ENCODE data around the gene TLR3.
"Not testable (repeated sequence)": the region's sequence is repeated elsewhere in the genome, so short reads cannot be mapped to it uniquely, and the experiment has no call there.

The TLR3 gene

DNA sequence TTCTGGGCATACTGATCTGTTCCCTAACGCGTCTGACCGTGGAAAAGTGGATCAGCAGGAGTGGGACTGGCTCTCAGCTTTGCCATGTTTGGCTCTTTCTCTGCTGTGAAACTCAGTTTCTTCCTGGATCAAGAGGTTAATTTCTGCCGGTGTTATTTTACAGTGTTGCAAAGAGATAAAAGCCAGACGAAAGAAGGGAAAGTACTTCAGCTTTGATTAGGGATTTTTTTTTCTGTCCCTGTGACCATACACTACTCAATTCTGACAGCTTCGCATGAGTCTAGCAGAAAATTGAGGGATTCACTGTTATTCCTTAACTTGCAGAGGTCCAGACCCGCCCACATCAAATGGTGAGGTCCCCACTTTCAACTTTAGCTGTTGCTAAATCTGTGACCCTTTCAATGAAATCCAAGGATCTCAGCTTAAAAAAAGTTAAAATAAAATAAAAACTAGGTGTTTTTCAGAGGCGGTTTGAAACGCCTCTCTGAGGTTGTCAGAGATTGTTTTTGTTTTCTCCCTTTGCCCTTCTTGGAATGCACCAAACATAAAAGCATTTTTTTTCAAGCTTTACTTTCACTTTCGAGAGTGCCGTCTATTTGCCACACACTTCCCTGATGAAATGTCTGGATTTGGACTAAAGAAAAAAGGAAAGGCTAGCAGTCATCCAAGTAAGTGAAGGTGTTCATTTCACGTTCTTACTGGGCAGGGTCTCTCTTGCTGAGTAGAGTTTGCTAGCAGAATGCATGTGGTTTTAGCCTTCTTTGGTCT is at the start of gene TLR3:
Gene TLR3, plus strand, starts transcription at position 576 of the 768 bp plus-strand sequence. CDS start 7,464 bp downstream, outside the sequence.
- no peak for DNase-seq (ENCODE audit: low spot score)

DNA sequence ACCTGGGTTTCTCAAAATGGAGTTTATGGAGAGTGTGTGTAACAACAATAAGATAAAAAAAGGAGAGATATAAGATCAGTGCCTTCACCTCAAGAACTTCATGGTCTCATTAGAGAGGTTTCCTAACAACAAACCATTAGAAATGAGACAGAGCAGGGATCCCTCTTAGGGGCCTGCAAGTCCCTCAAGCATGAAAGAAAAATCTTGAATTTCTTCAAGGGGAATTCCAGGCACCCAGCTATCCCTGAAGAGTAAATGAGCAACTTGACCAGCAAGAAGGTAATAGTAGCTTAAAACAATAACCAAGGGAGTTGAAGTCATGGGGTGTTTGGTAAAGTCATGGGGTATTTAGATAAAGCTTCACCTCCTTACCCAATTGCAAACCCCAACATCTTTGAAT is 49.7 kb upstream of the TLR3 start:
- no peak for DNase-seq (ENCODE audit: low spot score)

DNA sequence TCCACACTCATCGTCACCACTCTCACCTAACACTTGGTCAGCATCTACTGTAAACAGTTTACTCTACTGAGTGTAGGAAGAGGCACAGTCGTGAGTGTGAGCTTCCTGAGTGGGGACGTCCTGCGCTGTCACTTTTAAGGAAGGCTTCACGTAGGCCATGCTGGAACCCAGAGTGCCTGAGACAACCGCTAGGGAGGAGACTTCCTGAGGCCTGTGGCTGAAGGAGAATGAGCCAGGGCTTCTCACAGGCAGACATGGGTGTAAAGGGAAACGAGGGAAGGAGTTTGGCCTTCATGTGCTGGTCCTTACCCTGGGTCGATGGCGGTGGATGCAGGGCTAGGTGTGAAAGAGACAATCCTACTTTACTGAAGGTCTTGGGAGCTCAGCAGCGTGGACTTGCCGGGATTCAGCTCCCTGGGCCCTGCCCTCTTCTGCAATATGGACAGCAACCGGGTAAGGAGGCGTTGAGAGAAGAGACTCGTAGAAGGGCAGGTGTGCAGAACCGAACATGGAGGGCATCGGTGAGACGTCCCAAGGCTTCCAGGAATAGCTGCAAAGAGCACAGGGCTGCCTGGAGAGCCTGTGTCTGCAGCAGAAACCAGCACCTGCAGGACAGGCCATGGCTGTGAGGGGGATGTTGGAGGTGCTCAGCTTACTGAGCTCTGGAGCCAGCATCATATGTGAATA is 48.7 kb upstream of the TLR3 start:
- DNase-seq (ENCODE audit: low spot score): no peak

DNA sequence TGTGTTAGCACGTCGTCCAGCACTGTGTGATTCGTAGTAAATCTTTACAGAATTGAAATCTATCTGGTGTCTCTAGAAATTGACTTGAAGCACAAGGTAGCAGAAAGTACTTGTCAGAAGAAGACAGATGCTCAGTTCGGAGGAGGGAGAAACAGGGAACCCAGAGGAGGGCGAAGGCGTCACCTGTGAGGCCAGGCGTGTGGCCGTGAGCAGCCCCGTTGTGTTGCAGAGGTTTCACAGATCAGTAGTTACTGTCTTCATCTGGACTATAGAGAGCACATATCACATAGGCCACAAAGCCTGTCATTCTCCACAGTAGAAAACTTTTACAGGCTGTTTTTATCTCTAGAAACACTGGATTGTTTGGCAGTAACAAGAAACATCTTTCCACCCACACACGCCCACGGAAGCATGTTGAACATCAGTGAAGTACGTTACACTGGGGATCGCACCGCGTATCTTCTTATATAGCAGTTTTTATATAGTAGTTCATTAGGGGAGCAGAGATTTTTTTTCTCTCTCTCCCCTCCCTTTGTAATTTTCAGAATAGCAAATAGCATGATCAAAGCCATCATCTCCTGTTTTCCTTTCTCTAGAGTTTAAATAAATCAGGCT is 48.1 kb upstream of the TLR3 start:
- DNase-seq (ENCODE audit: low spot score): no peak

DNA sequence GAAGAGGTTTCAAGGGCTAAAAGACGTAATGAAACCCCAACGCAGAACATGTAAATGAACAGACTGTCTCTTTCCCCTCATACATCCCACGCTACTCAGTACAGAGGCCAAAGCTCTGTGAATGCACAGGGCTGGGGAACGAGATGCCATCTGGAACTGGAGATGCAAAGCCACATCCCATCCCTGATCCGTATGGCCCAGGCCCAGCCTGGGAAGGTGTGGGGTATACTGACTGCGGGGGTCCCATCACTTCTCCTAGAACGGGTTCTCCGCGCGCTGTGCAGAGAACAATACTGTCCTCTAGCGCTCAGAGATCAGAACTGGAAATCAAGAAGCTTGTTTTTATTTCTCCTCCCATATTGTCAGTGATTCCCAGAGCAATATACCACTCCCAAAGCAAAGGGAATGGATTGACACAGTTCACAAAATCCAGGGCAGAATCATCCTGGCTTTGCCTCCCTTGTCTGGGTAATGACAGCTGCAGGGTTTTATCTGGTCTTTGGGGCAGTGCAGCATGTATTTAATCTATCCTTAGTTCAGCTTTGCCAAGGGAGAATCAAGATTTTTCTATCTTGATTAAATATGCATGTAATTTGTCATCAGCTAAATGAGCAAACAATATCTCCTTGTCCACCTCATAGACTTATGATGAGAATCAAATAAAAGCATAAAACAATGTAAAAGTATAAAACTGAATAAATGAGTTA is 47.3 kb upstream of the TLR3 start:
- peak; percentile 40 for DNase-seq (ENCODE audit: low spot score)

DNA sequence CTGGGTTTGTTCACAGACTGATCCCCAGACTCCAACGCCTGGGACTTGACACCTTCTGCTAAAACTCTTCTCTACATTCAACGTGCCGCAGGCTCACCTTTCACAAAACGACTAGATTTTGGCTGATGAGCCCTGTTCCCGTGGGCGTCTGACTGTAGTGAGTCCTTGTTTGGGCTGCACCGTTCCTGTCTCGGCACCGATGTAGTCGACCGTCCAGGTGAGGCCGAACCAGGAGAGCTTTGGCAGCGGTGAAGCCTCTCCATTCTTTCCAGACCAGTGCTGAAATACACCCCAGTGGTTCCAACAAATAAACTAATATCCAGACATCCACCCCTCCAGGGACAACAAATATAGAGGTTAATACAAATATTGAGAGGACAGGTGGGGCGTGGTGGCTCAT is 45.0 kb upstream of the TLR3 start:
- DNase-seq (ENCODE audit: low spot score): no peak

DNA sequence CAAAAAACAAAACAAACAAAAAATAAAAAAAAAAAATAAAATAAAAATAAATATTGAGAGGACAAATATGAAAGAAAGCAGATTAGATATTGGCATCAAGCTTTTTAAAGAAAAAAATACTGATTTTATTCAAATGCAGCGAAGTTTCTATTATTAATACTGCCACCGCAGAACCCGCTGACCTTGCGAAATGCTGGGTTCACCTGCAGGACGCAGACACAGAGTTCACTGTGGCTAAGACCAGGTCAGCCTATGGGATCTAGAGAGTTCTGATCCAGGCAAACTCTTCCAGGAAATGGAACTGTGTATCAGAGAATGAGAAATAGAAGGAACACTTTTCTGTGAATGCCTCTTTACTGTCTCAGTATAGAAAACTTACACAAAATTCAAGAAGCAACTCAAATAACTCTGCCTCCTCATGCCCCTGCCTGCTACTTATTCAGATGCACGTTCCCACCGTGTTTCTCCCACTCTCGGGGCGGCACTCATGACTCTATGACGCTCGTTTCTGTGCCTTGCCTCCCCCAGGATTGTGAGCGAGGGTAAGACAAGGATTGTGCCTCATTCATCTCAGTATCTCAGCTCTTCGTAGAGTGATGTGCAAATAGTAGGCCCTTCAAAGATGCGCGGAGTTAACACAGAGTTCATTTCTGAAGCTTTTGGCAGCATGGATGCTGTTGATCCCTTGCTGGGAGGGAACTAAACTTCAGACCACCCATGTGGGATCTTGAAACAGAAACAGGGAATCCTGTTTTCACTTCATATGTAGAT is 44.1 kb upstream of the TLR3 start:
- no peak for DNase-seq (ENCODE audit: low spot score)

DNA sequence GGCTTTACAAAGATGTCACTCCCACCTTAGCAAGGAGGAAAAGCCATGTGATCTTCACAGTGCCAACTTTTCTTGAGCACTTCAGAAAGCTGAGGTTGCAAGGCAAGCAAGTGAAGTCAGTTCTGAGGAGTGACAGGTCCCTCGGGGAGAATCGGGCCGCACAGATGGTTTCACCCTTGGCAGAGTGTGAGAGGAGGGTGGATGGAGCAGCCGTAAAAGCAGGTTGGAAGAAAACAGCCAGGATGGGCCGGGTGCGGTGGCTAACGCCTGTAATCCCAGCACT is 43.6 kb upstream of the TLR3 start:
- DNase-seq (ENCODE audit: low spot score): no peak

DNA sequence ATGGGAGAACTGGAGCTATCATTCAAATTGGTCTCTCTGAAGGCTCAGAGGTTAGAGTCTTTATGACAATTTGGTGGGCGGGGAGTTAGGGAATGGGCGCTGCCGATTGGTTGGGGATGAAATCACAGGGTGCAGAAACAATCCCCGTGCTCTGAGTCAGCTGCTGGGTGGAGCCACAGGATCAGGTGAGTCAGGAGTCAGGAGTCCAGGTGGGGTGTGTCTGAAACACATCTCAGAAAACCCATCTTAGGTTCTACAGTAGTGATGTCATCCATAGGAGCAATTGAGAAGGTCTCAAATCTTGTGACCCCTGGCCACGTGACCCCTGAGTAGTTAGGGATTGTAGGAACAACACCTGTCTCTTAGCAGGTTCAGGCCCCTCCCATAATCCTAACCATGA is 41.6 kb upstream of the TLR3 start:
- no peak for DNase-seq (ENCODE audit: low spot score)

DNA sequence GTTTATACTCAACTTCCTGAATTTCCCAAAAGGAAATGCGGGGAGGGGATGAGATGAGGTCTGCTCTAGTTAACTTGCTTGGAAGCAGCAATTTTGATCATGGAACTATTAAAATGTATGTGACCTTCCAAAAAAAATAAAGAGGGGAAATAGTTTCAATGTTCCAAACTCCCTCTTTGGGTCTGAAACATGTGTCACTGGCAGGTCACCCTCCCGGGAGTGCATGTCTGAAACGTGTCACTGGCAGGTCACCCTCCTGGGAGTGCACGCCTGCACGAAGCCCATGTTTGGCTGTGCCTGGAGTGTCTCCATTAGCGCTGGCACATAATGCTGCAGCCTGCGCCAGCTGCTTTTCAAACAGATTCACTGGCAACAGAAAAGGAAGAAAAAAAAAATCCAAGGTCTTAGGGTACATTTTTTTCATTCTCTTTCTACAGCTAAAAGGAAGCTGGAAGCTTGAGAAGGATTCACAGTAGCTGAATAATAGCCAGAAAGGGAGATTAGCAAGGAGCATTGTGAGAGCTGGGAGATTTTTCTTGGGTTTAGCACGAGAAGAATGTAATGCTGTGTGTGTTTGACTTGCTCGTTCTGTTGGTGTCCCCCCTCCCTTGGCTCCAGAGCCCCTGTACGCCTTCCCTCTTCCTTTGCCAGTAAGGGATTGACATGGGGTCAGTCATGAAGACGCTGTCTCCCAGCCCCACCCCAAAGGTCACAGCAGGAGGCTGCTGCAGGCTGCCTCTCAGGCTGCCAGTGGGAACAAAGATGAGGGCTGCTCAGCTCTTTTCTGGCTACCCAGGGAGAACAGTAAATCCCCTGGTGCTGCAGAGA is 39.2 kb upstream of the TLR3 start:
- DNase-seq (ENCODE audit: low spot score): peak; percentile 40

DNA sequence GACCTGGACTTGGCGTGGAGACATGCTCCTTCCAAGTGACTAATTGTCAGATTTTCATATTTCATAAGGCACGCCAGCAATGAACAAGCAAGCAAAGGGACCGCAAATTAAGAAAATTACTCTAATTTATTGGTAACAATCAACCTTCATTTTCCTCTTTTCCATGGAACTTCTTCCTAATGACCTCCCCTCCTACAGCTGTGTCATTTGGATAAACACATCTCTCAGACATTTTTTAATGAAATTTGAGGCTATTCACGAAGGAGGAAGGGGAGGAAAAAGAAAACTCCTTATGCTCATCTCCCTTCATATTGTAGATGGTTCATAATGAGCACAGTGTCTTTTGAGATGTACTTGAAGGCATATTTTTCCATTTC is 38.6 kb upstream of the TLR3 start:
- DNase-seq (ENCODE audit: low spot score): no peak

DNA sequence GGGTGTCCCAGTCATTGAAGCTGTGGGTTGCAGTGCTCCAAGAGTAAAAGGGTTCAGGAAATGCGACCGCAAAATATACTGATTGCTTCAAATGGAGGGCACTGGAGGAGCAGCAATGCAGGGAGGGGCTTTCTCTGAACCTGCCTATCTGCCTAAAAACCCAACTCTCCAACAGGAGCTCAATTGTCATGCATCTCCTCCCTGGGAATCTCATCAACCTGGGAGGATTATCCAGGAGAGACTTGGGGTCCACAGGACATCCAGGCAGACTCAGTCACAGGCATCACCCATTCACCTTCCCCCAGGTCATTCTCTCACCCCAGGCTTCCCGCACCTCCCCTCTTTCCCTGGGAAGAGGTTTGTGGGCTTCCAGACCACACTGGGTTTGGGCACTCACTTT is 38.2 kb upstream of the TLR3 start:
- DNase-seq (ENCODE audit: low spot score): no peak

DNA sequence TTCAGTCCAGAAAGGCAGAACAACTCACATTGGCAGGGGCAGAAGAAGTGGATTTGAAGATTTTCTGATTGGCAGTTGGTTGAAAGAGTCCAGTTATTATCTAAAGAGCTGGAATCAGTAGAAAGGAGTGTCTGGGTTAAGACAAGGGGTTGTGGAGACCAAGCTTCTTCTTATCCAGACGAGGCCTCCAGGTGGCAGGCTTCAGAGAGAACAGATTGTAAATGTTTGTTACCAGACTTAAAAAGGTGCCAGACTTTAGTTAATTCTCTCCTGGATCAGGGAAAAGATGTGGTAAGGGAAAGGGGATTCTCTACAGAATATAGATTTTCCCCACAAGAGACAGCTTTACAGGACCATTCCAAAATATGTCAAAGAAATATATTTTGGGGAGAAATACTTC is 36.7 kb upstream of the TLR3 start:
- DNase-seq (ENCODE audit: low spot score): no peak

DNA sequence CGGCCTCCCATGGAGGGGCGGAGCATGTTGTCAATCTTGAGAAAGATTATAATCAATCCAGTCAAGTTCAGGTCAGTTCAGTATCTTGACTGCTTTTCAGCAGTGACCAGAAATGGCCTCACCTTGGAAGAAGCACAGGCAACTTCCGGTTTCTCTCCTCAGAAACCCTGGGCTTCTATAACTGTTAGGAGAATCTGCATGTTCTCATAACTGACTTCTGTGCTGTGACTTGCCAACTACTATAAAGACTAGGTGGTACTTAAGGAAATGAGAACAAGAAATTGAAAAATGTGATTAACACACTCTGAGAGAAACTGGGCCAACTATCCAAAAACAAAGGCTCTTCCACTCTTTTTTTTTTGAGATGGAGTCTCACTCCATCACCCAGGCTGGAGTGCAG is 35.9 kb upstream of the TLR3 start:
- DNase-seq (ENCODE audit: low spot score): no peak

DNA sequence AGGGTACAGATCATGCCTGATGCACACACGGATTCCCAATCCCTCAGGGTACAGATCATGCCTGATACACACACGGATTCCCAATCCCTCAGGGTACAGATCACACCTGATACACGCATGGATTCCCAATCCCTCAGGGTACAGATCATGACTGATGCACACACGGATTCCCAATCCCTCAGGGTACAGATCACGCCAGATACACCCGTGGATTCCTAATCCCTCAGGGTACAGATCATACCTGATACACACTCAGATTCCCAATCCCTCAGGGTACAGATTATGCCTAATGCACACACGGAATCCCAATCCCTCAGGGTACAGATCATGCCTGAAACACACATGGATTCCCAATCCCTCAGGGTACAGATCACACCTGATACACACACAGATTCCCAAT is 34.3 kb upstream of the TLR3 start:
- DNase-seq (ENCODE audit: low spot score): not testable (repeated sequence)

DNA sequence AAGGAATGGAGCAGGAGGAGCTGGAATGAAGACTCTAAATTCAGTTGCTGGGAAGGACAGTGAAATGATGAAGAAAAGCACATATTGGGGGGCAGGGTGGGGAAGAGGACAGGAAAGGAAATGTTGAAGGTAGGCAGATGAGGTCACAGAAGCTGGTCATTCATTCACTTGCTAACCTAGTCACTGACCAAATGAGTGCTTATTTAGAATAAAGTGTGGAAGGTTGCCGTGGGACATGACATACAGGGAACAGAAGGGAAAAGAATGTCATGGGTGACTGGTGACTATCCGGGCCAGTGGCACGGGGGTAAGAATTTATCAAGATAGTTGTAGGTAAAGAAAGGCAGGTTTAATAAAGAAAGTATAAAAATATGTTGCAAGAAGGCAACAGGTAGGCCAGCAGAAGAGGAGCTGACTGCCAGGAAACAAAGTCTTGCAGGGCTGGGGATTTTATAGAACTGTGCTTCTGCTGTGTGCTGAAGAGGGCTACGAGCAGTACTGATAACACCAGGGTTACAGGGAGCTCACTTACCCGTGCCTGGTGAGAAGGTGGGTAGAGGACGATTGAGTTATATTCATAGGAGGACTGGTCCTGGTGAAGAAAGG is 31.9 kb upstream of the TLR3 start:
- no peak for DNase-seq (ENCODE audit: low spot score)

DNA sequence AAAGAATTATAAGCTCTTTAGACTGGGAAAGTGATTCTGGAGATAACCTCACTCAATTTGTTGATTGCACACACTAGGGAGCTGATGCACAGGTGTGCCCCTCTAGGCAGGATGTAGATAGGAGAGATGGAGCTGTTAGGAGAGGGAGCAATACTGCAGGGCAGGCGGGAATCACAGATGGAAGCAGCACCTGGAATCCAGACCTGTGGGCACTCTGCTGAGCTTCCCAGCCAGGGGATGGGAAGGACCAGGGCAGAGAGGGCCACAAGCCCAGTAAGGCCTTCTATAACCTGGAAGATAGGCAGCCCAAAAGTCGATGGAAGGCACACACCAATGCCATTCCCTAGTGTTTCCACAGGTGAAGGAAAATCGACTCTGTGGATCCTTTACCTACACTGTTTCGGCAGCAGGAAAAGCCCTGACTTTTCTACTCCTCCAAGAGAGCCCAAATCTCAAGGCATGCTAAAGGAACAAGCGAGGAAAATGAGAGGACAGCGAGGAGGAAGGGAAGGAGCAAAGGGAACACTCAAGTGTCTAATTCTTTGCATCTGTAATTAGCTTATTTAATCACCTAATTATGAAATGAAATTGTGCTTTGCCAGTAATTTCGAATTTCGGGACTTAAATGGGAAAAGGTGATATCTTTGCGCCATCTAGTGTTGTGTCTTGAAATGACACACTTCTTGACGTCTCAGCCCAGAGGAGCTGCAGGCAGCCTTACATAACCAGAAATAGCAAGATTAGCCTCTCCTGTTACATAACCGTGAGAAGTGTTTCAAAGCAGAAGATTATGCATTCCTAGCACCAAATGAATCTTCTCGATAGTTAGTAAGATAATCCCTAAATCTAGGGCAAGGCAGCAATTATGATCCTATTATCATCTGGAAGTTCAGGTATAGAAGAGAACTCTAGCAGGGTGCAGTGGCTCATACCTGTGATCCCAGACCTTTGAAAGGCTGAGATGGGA is 31.0 kb upstream of the TLR3 start:
- DNase-seq (ENCODE audit: low spot score): peak; percentile 79

DNA sequence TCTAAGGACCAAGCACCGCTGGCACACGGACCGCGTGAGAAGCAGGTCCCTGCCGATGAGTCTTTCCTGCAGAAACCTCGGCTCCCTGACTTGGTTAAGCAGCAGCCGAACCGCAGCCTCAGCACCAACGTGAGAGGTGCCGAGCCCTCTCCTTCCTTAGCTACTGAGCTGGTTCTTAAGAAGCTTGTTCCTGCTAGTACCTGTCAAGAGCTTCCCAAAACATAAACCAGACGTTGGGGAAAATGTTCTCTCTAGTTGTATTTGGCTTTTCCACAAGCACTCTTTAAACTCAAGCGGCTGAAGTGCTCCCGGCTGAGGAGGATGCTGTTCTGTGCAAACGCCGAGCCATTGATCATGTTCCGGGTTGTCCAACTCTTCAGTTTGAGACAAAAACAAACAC is 29.3 kb upstream of the TLR3 start:
- DNase-seq (ENCODE audit: low spot score): no peak

DNA sequence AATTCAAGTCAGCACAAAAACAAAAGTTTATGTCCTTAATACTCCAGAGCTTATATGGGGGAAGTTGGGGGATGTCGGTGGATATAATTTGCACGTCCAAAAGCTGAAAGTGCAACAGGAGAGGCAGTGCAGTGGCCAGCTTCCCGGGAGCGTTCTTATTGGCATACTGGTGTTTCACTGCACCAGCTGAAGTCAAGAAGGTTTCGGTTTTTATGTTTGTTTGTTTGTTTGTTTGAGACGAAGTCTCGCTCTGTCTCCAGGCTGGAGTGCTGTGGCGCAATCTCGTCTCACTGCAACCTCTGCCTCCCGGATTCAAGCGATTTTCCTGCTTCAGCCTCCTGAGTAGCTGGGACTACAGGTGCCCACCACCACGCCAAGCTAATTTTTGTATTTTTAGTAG is 28.6 kb upstream of the TLR3 start:
- no peak for DNase-seq (ENCODE audit: low spot score)

DNA sequence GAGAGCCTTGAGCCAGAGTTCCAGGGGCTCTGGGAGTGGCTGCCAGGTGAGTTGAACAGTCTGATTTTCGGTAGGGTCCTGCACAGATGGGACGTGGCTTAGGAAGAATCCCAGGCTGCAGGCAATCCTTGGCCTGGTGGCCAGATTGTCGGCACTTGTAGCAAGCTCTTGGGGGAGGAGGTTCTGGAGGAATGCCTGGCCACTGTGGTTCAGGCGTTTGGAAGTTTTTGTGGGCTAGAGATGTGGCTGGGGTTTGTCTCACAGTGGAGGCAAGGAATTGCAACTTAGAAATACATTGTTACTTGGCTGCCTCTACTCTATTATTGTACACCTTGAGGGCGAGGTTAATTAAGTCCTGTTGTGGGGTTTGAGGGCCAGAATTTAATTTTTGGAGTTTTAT is 21.5 kb upstream of the TLR3 start:
- DNase-seq (ENCODE audit: low spot score): not testable (repeated sequence)

Measured in globus pallidus (tissue), 1 donor.